Bladder microvascular endothelial cell (primary cell): ENCODE results near the gene LIPJ. TPM values are rescaled to one million over a fixed set of nuclear protein-coding genes. Genes with fewer than 3 reads are reported as not detected.

Source experiments
- total RNA-seq: library from RNA; depleted of rRNA; stranded (reverse); fragments of >200 nt; gene quantifications from 2 replicates; pipeline ENCODE4 v1.2.3, GENCODE V29; 2014

Gene LIPJ, protein sequence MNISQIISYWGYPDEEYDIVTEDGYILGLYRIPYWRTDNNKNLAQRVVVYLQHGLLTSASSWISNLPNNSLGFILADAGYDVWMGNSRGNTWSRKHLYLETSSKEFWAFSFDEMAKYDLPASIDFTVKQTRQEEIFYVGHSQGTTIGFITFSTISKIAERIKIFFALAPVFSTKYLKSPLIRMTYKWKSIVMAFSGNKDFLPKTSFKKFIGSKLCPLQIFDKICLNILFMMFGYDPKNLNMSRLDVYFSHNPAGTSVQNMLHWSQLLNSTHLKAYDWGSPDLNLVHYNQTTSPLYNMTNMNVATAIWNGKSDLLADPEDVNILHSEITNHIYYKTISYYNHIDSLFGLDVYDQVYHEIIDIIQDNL
- under 0.01 TPM in 1 of 2 replicates, not detected in the other for total RNA-seq

DNA sequence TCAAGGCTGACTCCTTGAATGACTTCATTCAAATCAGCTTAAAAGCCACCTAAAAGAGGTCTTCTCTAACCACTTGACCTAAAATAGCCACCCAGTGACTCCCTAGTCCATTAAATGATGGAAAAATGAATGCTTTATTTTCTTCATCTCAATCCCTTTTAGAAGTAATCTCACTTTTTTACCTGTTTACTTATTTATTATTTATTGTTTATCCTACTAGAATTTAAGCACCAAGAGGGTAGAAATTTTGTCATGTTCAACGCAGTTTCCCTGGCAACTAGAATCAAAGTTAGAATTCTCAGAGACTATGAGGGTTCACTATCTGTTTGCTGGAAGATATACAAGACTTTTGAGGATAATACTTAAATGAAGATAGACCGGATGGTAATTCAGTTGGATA lies at the start of gene LIPJ:
Gene LIPJ (plus strand): TSS at position 301 of the 400 bp plus-strand sequence. CDS start 3,926 bp downstream, outside the sequence.

DNA sequence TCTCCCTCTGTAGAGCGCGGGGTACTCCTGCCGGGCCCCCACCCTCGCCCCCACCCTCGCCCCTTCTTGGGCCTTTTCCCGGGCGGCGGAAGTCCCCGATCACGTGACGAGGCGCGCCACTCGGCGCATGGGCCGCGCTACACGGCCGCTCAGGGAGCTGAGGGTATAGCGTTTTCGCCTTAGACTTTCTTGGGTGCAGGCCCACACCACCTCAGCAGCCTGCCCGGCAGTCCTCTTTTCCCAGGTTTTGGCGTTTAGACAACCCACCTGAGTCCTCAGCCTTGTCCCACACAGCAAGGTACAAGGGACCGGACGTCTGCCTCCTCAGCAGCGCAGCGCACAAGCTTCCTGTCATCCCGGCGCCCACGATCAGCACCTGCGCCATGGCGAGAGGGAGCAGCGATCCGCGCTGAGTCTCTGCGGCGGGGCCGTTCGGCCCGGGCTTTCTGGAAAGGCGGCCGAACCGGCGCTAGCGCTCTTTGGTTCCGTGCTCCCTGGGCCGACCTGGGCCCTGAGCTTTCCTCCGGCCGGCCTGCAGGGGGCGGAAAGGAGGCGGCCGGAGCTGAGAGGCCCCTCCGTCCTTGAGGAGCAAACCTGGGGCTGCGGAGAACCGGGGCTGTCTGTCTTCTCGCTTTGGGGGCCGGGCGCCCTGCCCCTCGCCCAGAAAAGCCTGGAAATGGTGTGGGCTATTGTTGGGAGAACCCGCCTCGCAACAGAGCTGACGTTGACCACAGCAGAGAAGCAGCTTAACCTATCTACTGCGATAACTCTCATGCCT lies 3.6 kb upstream of the LIPJ start, which contains the start of gene RNLS:
Gene RNLS (minus strand): TSS at position 513 of the 778 bp plus-strand sequence.

Other genes starting within 250 kb of the LIPJ start
- 0.65 and 1.6 TPM in 2 replicates for gene RNLS, start 3.4 kb upstream of the LIPJ start, total RNA-seq
- not detected in 2 replicates for gene LIPF, start 77.7 kb downstream of the LIPJ start, total RNA-seq
- gene LIPK, start 119.5 kb downstream of the LIPJ start, total RNA-seq = not detected in 2 replicates
- not detected in 2 replicates for gene LIPN, start 173.3 kb downstream of the LIPJ start, total RNA-seq
- gene LIPM, start 216.0 kb downstream of the LIPJ start, total RNA-seq = not detected in 2 replicates